Left lung (tissue), 10 donors: Measurements from ENCODE around the gene UPF2. TPM values are rescaled to one million over a fixed set of nuclear protein-coding genes. Genes with fewer than 3 reads are reported as not detected.

Source experiments
- ATAC-seq: fragments of 200-7000 bp; cut with Tn5 transposase; one replicate; pipeline ENCODE4 v1.9.1; 2020; ENCODE audit warnings: moderate library complexity
- DNase-seq, 4 donors: peaks; one replicate each; pipeline ENCODE4 v3.0.0-alpha.2; 2013 to 2020
- H3K27ac ChIP-seq, 2 donors: fragments of 200-600 bp; sonication (generic) in 1 of 2; one replicate each; pipeline versions ENCODE4 v1.5.0 to v1.8.0; 2020 to 2021
- H3K27me3 ChIP-seq, 2 donors: fragments of 200-600 bp; sonication (generic) in 1 of 2; one replicate each; pipeline versions ENCODE4 v1.5.0 to v1.8.0; 2020 to 2021
- H3K36me3 ChIP-seq, 2 donors: fragments of 200-600 bp; sonication (generic) in 1 of 2; one replicate each; pipeline versions ENCODE4 v1.5.0 to v1.8.0; 2020 to 2021
- H3K4me1 ChIP-seq, 2 donors: fragments of 200-600 bp; one replicate each; pipeline ENCODE4 v1.8.0; 2021
- H3K4me3 ChIP-seq, 2 donors: fragments of 200-600 bp; sonication (generic) in 1 of 2; one replicate each; pipeline versions ENCODE4 v1.5.0 to v1.8.0; 2020 to 2021; ENCODE audit warnings: mild to moderate bottlenecking in 1 of 2
- H3K9me3 ChIP-seq, 2 donors: fragments of 200-600 bp; sonication (generic) in 1 of 2; one replicate each; pipeline versions ENCODE4 v1.5.0 to v1.8.0; 2020 to 2021
- intact Hi-C, 2 donors: fragments of 100-400 bp; cut with DNase I; formaldehyde crosslinking; loops; one replicate each; pipeline versions ENCODE4 v1.11.2 to v1.14.2; 2022
- polyA plus RNA-seq, 6 donors: library from polyadenylated mRNA; unstranded; fragments of 120-200 nt; gene quantifications; one replicate each; pipeline ENCODE4 v1.2.1, GENCODE V29; 2013; ENCODE audit not compliant: insufficient read length in 6 of 6
- total RNA-seq, 2 donors: library from RNA; stranded (reverse); fragmentation: NEBNext Ultra II Directional; extraction: Animal tissue kit (Norgen Biotek cat#: 25700); gene quantifications; one replicate each; pipeline ENCODE4 v1.2.1, GENCODE V29; 2021
- TF ChIP-seq, protein P1 (sequence below), 2 donors: fragments of 200-600 bp; sonication (generic) in 1 of 2; IDR thresholded peaks; one replicate each; pipeline versions ENCODE4 v1.5.0 to v1.8.0; 2021; ENCODE audit warnings: antibody characterized with exemption in 2 of 2
- donor health status: DM: no; HTN: yes; CAD: no.
- donor health status: DM: no; HTN: no; CAD: no.

Gene UPF2
- total and polyA plus RNA-seq, 8 donors: 14.5 to 44.3 (median 33.2) TPM

DNA sequence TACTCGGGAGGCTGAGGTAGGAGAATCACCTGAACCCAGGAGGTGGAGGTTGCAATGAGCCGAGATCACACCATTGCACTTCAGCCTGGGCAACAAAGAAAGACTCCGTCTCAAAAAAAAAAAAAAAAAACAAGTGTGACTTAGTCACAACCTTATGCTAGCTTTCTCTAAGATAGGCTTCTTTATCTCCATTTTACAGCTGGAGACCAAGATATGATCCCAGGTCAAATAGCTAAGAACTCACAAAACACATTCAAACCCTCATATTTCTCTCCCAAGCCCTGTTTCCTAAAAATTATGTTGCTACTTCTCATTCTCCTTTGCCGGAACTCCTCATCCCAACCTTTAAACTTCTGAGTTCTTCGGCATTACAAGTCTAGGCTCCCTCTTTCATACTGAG is 13.1 kb upstream of the UPF2 start:
- TF ChIP-seq, protein P1, sequence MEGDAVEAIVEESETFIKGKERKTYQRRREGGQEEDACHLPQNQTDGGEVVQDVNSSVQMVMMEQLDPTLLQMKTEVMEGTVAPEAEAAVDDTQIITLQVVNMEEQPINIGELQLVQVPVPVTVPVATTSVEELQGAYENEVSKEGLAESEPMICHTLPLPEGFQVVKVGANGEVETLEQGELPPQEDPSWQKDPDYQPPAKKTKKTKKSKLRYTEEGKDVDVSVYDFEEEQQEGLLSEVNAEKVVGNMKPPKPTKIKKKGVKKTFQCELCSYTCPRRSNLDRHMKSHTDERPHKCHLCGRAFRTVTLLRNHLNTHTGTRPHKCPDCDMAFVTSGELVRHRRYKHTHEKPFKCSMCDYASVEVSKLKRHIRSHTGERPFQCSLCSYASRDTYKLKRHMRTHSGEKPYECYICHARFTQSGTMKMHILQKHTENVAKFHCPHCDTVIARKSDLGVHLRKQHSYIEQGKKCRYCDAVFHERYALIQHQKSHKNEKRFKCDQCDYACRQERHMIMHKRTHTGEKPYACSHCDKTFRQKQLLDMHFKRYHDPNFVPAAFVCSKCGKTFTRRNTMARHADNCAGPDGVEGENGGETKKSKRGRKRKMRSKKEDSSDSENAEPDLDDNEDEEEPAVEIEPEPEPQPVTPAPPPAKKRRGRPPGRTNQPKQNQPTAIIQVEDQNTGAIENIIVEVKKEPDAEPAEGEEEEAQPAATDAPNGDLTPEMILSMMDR (IDR thresholded peaks at IDR 0.05): no peak
- intact Hi-C loops: no loop called here
- Histone ChIP-seq H3K4me3 (no peak overlapping the region), H3K27me3 (no peaks in the 10 kb centered on the region), H3K9me3 (no peaks in the 10 kb centered on the region), H3K36me3 (no peaks in the 10 kb centered on the region), H3K27ac (no peak overlapping the region), H3K4me1 (peaks cover 0 to 24% of the 10 kb centered on the region in 2 donors)
- no peak for DNase-seq
- ATAC-seq: no peak

DNA sequence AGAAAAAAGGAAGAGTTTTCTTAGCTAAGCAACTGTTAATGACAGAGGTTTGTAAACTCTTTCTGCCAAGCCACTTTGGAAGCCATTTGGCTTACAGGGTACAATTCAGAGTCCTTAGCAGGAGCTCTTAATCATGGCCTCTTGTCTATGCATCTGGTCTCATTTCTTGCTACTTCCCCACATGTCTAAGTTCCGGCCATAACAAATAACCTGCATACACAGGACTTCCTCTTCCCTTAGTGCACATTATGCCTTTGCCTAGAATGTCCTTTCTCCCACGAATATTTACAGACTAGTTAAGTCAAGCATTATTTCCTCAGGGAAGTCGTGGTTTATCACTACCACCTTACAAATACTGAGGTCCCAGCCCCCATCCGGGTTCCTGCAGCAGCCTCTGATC is 8.6 kb upstream of the UPF2 start:
- no peak for ATAC-seq
- H3K4me1 ChIP-seq: peaks cover 0 to 24% of the 10 kb centered on the region in 2 donors
- no peaks in the 10 kb centered on the region for H3K27me3 ChIP-seq
- no peak overlapping the region for H3K4me3 ChIP-seq
- no peaks in the 10 kb centered on the region for H3K9me3 ChIP-seq
- H3K27ac ChIP-seq: peak overlapping the region; percentile 9 to 73
- TF ChIP-seq, protein P1 (IDR thresholded peaks at IDR 0.05): no peak
- no peaks in the 10 kb centered on the region for H3K36me3 ChIP-seq
- intact Hi-C loops: no loop called here
- no peak for DNase-seq

DNA sequence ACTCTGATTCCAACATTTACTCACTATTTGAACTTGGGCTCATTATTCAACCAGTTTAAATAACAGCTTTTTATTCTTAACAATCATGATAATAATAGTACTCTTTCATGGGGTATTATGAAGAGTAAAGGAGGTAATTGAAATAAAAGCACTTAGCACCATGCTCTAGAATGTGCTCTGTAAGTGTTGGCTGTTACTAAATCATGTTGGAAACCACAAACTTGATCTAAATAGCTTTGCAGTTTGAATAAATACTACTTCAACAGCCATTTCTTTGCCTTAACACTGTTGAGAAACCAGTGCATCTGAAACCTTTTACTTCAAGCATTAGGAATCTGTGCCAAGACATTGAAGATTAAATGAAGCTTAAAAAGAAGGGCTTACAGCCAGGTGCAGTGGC is 7.9 kb upstream of the UPF2 start:
- peaks cover 0 to 24% of the 10 kb centered on the region in 2 donors for H3K4me1 ChIP-seq
- H3K36me3 ChIP-seq: no peaks in the 10 kb centered on the region
- no peaks in the 10 kb centered on the region for H3K9me3 ChIP-seq
- intact Hi-C loops: no loop called here
- no peaks in the 10 kb centered on the region for H3K27me3 ChIP-seq
- ATAC-seq: peak; percentile 68
- DNase-seq: no peak
- H3K4me3 ChIP-seq: no peak overlapping the region
- TF ChIP-seq, protein P1 (IDR thresholded peaks at IDR 0.05): no peak
- peak overlapping the region; percentile 9 to 73 for H3K27ac ChIP-seq

DNA sequence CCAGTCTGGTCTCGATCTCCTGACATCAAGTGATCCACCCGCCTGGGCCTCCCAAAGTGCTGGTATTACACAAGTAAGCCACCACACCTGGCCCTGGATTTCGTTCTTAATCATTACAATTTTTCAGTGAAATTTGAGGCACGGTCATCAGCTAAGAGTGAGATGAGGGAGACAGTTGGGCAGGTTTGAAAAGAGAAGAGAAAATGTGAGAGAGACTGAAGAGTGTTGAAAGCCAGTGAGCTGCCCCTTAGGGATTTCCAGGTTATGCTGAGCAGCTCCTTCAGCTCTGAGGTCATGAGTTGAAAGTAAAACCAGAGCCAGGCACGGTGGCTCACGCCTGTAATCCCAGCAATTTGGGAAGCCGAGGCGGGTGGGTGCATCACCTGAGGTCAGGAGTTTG is 5.9 kb upstream of the UPF2 start:
- Histone ChIP-seq H3K4me1 (peaks cover 0 to 20% of the 10 kb centered on the region in 2 donors), H3K4me3 (no peak overlapping the region), H3K27ac (no peak overlapping the region), H3K27me3 (no peaks in the 10 kb centered on the region), H3K9me3 (no peaks in the 10 kb centered on the region), H3K36me3 (no peaks in the 10 kb centered on the region)
- DNase-seq: no peak
- ATAC-seq: no peak
- intact Hi-C loops: no loop called here
- TF ChIP-seq, protein P1 (IDR thresholded peaks at IDR 0.05): no peak

DNA sequence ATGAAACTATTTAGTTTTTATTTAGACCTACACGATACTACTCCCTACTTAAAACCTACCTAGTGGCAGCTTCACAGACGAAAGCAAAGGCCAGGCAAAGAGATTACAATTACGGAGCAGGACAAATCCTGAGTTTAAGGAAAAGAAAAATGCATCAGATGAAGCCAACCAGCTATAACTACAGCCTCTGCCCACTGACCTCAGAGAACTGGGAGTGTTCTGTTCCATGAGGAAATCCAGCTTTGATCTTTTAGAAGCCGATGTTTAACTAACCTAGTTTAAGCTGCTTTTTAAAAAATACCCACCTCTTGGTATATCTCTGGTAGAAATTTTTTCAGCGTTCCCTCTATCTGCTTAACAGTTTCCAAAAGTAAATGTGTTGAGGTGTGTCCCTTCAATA is 3.0 kb upstream of the UPF2 start:
- Histone ChIP-seq H3K4me3 (no peak overlapping the region), H3K9me3 (no peaks in the 10 kb centered on the region), H3K27me3 (no peaks in the 10 kb centered on the region), H3K36me3 (no peaks in the 10 kb centered on the region), H3K4me1 (peaks cover 5 to 18% of the 10 kb centered on the region in 2 donors), H3K27ac (no peak overlapping the region)
- ATAC-seq: no peak
- DNase-seq: no peak
- intact Hi-C loops: no loop called here
- TF ChIP-seq, protein P1 (IDR thresholded peaks at IDR 0.05): no peak
